ENCODE measurements around the gene STX11.

Gene STX11

DNA sequence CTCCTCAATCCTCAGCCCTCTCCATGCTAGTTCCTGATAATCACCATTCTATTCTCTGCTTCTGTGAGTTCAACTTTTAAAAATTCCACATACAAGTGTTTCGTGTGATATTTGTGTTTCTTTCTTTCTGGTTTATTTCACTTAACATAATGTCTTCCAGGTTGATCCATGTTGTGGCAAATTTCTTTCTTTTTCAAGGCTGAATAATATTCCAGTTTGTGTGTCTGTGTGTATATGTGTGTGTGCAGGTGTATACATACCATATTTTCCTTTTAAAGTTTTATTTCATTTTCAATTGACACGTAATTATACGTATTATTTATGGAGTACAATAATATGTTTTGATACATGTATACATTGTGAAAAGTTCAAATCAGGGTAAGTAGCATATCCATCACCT lies 35.1 kb upstream of the STX11 start:
- TF ChIP-seq, protein P1, sequence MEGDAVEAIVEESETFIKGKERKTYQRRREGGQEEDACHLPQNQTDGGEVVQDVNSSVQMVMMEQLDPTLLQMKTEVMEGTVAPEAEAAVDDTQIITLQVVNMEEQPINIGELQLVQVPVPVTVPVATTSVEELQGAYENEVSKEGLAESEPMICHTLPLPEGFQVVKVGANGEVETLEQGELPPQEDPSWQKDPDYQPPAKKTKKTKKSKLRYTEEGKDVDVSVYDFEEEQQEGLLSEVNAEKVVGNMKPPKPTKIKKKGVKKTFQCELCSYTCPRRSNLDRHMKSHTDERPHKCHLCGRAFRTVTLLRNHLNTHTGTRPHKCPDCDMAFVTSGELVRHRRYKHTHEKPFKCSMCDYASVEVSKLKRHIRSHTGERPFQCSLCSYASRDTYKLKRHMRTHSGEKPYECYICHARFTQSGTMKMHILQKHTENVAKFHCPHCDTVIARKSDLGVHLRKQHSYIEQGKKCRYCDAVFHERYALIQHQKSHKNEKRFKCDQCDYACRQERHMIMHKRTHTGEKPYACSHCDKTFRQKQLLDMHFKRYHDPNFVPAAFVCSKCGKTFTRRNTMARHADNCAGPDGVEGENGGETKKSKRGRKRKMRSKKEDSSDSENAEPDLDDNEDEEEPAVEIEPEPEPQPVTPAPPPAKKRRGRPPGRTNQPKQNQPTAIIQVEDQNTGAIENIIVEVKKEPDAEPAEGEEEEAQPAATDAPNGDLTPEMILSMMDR (IDR thresholded peaks at IDR 0.05; ENCODE audit: insufficient read depth, low read length) = no peak
- TF ChIP-seq, protein P2, sequence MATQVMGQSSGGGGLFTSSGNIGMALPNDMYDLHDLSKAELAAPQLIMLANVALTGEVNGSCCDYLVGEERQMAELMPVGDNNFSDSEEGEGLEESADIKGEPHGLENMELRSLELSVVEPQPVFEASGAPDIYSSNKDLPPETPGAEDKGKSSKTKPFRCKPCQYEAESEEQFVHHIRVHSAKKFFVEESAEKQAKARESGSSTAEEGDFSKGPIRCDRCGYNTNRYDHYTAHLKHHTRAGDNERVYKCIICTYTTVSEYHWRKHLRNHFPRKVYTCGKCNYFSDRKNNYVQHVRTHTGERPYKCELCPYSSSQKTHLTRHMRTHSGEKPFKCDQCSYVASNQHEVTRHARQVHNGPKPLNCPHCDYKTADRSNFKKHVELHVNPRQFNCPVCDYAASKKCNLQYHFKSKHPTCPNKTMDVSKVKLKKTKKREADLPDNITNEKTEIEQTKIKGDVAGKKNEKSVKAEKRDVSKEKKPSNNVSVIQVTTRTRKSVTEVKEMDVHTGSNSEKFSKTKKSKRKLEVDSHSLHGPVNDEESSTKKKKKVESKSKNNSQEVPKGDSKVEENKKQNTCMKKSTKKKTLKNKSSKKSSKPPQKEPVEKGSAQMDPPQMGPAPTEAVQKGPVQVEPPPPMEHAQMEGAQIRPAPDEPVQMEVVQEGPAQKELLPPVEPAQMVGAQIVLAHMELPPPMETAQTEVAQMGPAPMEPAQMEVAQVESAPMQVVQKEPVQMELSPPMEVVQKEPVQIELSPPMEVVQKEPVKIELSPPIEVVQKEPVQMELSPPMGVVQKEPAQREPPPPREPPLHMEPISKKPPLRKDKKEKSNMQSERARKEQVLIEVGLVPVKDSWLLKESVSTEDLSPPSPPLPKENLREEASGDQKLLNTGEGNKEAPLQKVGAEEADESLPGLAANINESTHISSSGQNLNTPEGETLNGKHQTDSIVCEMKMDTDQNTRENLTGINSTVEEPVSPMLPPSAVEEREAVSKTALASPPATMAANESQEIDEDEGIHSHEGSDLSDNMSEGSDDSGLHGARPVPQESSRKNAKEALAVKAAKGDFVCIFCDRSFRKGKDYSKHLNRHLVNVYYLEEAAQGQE (IDR thresholded peaks at IDR 0.05; ENCODE audit: insufficient replicate concordance, low read depth) = no peak
- TF ChIP-seq GABPA (IDR thresholded peaks at IDR 0.05; ENCODE audit: low read depth) (no peak), POLR2AphosphoS5 (IDR thresholded peaks at IDR 0.05; ENCODE audit: low read depth) (no peak), SPI1 (IDR thresholded peaks at IDR 0.05; ENCODE audit: borderline replicate concordance, low read depth) (no peak)
- Histone ChIP-seq H3K4me3 (replicated peaks; ENCODE audit: insufficient read depth, low read length) (no peak overlapping the region), H3K27me3 (ENCODE audit: insufficient read depth, poor library complexity, severe bottlenecking) (no peaks in the 10 kb centered on the region), H3K27ac (replicated peaks) (no peak overlapping the region)
- no peak for DNase-seq (ENCODE audit: low read depth in 1 of 2, low spot score in 1 of 2)

DNA sequence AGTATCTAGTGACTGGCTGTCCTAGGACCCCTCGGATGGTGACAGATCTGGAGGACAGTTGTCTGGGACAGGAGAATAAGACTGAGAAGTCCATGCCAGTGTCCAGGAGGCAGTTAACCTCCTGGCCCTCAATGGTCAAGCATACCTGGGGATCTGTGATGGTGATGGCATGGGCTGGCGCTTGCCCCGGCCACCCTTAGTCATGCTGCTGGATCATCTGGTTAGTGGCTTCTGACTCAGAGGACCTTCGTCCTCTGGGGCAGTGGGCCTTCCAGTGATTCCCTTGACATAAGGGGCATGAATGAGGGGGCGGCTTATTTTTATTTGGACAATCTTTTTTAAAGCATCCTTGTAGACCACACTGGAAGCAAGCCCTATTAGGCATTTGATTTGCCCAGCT lies 30.9 kb upstream of the STX11 start:
- DNase-seq (ENCODE audit: low read depth in 1 of 2, low spot score in 1 of 2) = no peak
- TF ChIP-seq POLR2AphosphoS5 (IDR thresholded peaks at IDR 0.05; ENCODE audit: low read depth) = no peak
- no peak for TF ChIP-seq GABPA (IDR thresholded peaks at IDR 0.05; ENCODE audit: low read depth)
- TF ChIP-seq, protein P2 (IDR thresholded peaks at IDR 0.05; ENCODE audit: insufficient replicate concordance, low read depth) = no peak
- TF ChIP-seq, protein P1 (IDR thresholded peaks at IDR 0.05; ENCODE audit: insufficient read depth, low read length) = no peak
- TF ChIP-seq SPI1 (IDR thresholded peaks at IDR 0.05; ENCODE audit: borderline replicate concordance, low read depth) = no peak
- H3K4me3 ChIP-seq (replicated peaks; ENCODE audit: insufficient read depth, low read length) = no peak overlapping the region
- H3K27ac ChIP-seq (replicated peaks) = no peak overlapping the region
- H3K27me3 ChIP-seq (ENCODE audit: insufficient read depth, poor library complexity, severe bottlenecking) = no peaks in the 10 kb centered on the region

DNA sequence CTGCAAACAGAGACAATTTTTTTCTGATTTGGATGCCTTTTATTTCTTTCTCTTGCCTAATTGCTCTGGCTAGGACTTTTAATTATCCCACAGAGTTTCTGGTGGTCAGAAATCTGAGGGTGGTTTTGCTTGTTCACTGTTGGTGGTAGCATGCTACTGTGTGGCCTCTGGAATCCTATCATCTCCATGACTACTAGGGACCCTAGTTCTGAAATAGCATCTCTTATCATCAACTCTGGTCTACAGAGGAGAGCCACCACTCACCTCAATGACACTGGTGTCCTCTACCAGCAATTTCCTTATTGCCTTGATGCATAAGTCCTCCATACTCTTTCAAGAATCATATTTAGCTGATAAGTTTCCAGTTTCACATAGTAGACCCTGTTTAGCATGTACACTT lies 27.5 kb upstream of the STX11 start:
- no peaks in the 10 kb centered on the region for H3K27me3 ChIP-seq (ENCODE audit: insufficient read depth, poor library complexity, severe bottlenecking)
- no peak for DNase-seq (ENCODE audit: low read depth in 1 of 2, low spot score in 1 of 2)
- no peak overlapping the region for H3K27ac ChIP-seq (replicated peaks)
- no peak overlapping the region for H3K4me3 ChIP-seq (replicated peaks; ENCODE audit: insufficient read depth, low read length)
- TF ChIP-seq, protein P1 (IDR thresholded peaks at IDR 0.05; ENCODE audit: insufficient read depth, low read length) = no peak
- TF ChIP-seq, protein P2 (IDR thresholded peaks at IDR 0.05; ENCODE audit: insufficient replicate concordance, low read depth) = no peak
- TF ChIP-seq SPI1 (IDR thresholded peaks at IDR 0.05; ENCODE audit: borderline replicate concordance, low read depth) (no peak), GABPA (IDR thresholded peaks at IDR 0.05; ENCODE audit: low read depth) (no peak), POLR2AphosphoS5 (IDR thresholded peaks at IDR 0.05; ENCODE audit: low read depth) (no peak)

Data from HL-60 (cell line).